ENCODE measurements around the gene IFT27.

- TF ChIP-seq POLR2A (IDR thresholded peaks at IDR 0.05) (no peak), CTCF (IDR thresholded peaks at IDR 0.05) (no peak)
Observed at GRCh38 chr22:36743011-36743410, 32.9 kb downstream of the IFT27 start.
